Measurements from ENCODE around the gene SH3GLB1. TPM values are rescaled to one million over a fixed set of nuclear protein-coding genes. Genes with fewer than 3 reads are reported as not detected.
"Not testable (repeated sequence)": the region's sequence is repeated elsewhere in the genome, so short reads cannot be mapped to it uniquely, and the experiment has no call there.

The SH3GLB1 gene
- polyA plus RNA-seq, 1 experiment = 33.9 TPM

GRCh38 chr1:86695400-86695799 is 9.0 kb upstream of the SH3GLB1 start:
- DNase-seq (ENCODE audit: low read depth) = no peak
- Histone ChIP-seq H3K27me3 (ENCODE audit: control insufficient read depth, insufficient read depth, low read length) (no peaks in the 10 kb centered on the region; the same call in 1 of the 2 replicates), H3K4me3 (ENCODE audit: low read depth, low read length) (no peak overlapping the region), H3K36me3 (ENCODE audit: control insufficient read depth, insufficient read depth, low read length) (no peaks in the 10 kb centered on the region)
- POLR2A ChIA-PET = interaction anchor here (0.5 kb wide), 1 partner anchor 168 kb away, joined by 4 read pairs; no protein-coding TSS in a partner anchor
- TF ChIP-seq CTCF (IDR thresholded peaks at IDR 0.05; ENCODE audit: insufficient read depth, low read depth, low read length) = no peak
- CTCF ChIA-PET = interaction anchor here (2.8 kb wide), 1 partner anchor 9 kb away, joined by 21 read pairs; the partner anchor contains the start of gene SH3GLB1

- CTCF ChIA-PET = interaction anchor here (0.5 kb wide), 1 partner anchor 23 kb away, joined by 3 read pairs; no protein-coding TSS in a partner anchor
- POLR2A ChIA-PET = no interaction called here
These were observed 7.9 kb upstream of the SH3GLB1 start for GRCh38 chr1:86696522-86696921.

GRCh38 chr1:86699186-86699585 is 5.2 kb upstream of the SH3GLB1 start:
- Histone ChIP-seq H3K4me3 (ENCODE audit: low read depth, low read length) (no peak overlapping the region), H3K27me3 (ENCODE audit: control insufficient read depth, insufficient read depth, low read length) (no peaks in the 10 kb centered on the region; the same call in 1 of the 2 replicates), H3K36me3 (ENCODE audit: control insufficient read depth, insufficient read depth, low read length) (no peaks in the 10 kb centered on the region)
- POLR2A ChIA-PET = no interaction called here
- no peak for TF ChIP-seq CTCF (IDR thresholded peaks at IDR 0.05; ENCODE audit: insufficient read depth, low read depth, low read length)
- CTCF ChIA-PET = no interaction called here
- DNase-seq (ENCODE audit: low read depth) = no peak

More at GRCh38 chr1:86696522-86696921, 7.9 kb upstream of the SH3GLB1 start:
- Histone ChIP-seq H3K4me3 (ENCODE audit: low read depth, low read length) (no peak overlapping the region), H3K36me3 (ENCODE audit: control insufficient read depth, insufficient read depth, low read length) (no peaks in the 10 kb centered on the region), H3K27me3 (ENCODE audit: control insufficient read depth, insufficient read depth, low read length) (no peaks in the 10 kb centered on the region; the same call in 1 of the 2 replicates)
- DNase-seq (ENCODE audit: low read depth) = no peak
- no peak for TF ChIP-seq CTCF (IDR thresholded peaks at IDR 0.05; ENCODE audit: insufficient read depth, low read depth, low read length)

- Histone ChIP-seq H3K4me3 (ENCODE audit: low read depth, low read length) (no peak overlapping the region), H3K27me3 (ENCODE audit: control insufficient read depth, insufficient read depth, low read length) (no peaks in the 10 kb centered on the region), H3K36me3 (ENCODE audit: control insufficient read depth, insufficient read depth, low read length) (no peaks in the 10 kb centered on the region)
- ChIA-PET CTCF (no interaction called here), POLR2A (no interaction called here)
- TF ChIP-seq CTCF (IDR thresholded peaks at IDR 0.05; ENCODE audit: insufficient read depth, low read depth, low read length) = no peak
- no peak for DNase-seq (ENCODE audit: low read depth)
These were observed 2.6 kb upstream of the SH3GLB1 start for GRCh38 chr1:86701731-86702130.

- H3K4me3 ChIP-seq (ENCODE audit: low read depth, low read length); DNase-seq (ENCODE audit: low read depth); POLR2A ChIA-PET; H3K27me3 ChIP-seq (ENCODE audit: control insufficient read depth, insufficient read depth, low read length); H3K36me3 ChIP-seq (ENCODE audit: control insufficient read depth, insufficient read depth, low read length): not testable (repeated sequence)
- CTCF ChIA-PET = interaction anchor here (1.2 to 4.3 kb wide), 7 partner anchors 8 to 381 kb away, joined by 3 to 41 read pairs (median 5); no protein-coding TSS in a partner anchor
These were observed 1.4 kb upstream of the SH3GLB1 start for GRCh38 chr1:86702954-86703494.
